ENCODE results near the gene CD247.
"Not testable (repeated sequence)": the region's sequence is repeated elsewhere in the genome, so short reads cannot be mapped to it uniquely, and the experiment has no call there.

CD247 gene

DNA sequence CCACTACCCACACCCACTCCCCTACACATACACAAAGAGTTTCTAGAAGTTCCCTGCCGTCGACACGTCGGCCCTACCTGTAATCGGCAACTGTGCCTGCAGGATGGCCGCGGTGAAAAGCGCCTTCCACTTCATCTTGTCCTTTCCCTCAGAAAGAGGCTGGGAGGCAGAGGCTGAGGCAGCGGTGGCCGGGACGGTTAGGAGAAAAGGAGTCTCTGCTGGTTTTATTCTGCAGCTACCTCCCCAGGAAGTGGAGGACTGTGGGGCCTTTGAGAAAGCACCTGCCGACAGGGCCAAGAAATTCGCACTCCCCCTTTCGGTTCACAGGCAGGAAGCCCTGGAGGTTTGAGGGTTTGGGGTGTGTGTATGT, at the start of gene CD247:
Gene CD247 (minus strand): TSS at position 199 of the 370 bp plus-strand sequence. CDS start 64 bp downstream, at position 135.
- peak; percentile 68 for DNase-seq (ENCODE audit: low read depth)

DNA sequence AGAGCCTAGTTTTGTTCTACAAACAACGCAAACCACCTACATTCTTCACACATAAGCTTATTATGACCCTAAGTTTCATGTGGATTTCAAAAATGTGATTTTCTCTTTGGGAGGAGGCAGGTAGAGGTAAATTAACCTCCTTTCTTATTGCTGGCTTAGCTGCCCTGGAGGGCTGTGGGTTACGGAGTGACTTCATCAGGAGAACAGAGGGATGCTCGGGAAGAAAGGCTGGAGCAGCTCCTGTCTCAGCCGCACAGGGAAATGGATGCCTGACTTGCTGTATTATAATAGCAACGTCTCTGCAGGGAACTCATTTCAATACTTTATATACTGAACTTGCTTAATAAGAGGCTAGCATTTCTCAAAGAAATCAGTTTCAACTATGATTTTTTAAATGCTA, 49.3 kb upstream of the CD247 start:
- DNase-seq (ENCODE audit: low read depth): no peak

DNA sequence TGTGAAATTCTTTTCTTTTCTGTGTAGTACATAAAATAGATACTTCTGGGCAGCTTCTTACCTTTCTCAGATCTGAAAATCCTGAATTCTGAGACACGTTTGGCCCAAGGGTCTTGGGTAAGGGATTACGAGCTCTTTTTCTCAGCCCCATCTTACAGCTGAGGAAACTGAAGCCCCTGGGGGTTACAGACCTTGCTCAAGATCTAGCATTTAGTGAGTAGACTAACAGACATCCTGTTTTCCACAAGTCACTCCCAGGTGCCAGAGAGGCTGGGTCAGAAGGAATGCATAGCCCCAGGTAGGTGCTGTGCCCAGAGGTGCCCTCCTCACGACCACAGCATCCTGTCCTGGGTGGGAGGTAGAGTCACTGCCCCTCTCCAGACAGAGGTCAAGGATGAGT, 48.4 kb upstream of the CD247 start:
- no peak for DNase-seq (ENCODE audit: low read depth)

DNA sequence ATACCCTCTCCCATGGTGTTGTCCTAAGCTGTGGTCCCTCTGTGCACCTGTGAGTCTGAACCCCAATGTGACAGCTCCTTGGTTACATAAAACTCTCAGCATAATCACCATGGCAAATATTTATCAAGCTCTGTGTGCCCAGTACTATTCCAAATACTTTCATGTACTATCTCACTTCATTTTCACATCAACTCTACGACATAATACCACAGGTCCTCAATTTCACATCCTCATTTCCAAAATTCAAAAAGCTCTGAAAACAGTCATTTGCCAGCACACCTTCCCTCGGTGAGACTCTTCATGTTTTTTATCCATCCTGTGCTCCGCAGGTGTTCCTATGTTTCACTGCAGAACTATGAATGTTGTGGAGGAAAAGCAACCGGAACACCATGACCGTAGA, 47.6 kb upstream of the CD247 start:
- no peak for DNase-seq (ENCODE audit: low read depth)

DNA sequence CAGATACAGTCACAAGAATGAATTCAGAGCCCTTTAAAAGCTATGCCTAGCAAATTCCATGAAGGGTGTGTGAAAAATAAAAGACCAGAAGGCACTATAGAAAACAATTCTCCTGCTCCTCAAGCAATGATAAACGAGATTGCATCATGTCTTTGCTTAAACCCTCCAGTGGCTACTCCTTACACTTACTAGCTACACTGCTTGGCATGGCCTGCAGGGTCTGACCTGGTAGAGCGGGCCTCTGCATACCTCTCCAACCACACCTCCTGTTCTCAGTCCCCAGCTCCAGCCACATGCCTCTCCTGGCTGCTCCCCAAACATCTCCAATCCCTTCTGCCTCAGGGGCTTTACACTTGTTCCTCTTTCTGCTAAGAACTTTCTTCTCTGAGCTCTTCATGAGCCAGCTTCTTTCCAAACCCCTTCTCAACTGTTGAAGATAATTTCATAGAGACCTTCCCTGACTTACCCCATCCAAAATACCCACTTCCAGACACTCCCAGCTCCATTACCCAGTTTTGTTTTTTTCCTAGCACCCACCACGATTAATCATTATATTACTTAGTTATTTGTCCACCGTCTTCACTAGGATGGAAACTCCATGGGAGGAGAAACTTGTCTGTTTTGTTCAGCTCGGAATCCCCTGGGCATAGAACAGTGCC, 46.4 kb upstream of the CD247 start:
- no peak for DNase-seq (ENCODE audit: low read depth)

DNA sequence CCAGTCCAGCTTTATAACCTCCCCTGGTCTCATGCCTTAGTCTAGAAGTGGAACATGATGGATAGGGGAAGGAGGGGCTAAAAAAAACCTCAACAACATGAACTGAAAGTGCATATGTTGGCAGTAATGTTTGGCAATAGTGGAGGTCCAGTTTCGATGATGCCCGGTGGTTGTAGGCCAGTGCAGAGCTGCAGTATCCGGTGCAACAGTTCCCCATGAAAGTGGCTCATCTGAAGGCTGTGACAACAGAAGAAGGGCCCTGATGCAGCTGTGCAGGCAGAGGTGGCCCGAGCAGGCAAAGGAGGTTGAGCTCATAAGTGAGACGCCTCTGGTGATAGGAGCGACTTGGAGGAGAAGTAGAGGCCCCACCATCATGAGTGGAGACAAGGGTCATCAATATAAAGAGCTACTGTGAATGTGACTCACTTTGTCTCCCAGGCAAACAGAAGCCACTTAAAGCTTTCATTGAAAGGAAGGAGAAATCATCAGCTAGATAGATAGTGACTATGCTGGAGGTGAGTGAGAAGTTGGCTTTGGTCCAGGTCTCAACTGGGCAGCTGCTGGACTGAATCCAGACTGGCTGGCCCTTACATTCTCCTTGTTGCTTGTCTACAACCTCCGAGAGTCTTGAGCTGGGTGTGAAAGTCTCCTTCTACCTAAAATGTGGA, 45.4 kb upstream of the CD247 start:
- no peak for DNase-seq (ENCODE audit: low read depth)

DNA sequence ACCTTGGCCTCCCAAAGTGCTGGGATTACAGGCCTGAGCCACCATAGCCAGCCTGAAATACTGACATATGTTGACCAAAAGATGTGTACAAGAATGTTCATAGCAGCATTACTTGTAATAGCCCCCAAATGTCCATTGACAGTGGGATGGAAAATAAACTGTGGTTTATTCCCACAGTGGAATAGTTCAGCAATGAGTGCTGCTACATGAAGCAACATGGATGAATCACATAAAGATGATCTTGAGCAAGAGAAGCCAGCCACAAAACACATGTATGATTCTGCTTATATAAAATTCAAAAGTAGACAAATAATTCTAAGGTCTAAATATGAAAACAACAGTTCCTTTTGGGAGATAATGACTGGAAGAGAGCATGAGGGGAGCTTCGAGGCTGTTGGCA, 44.4 kb upstream of the CD247 start:
- DNase-seq (ENCODE audit: low read depth): no peak

DNA sequence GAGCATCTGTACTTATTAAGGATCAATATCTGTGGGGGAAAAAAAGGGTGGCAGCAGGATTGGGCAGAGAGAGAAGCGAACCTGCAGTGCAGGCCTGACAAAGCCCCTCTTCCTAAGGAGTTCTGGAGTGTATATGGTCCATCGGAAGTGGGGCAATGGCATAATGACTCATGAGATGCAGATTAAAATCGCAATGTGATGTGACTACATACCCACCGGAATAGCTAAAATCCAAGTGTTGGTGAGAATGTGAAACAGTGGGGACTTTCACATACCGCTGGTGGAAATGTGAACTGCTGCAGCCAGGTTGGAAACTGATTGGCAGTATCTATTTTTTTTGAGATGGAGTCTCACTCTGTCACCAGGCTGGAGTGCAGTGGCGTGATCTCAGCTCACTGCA, 43.4 kb upstream of the CD247 start:
- DNase-seq (ENCODE audit: low read depth): no peak

DNA sequence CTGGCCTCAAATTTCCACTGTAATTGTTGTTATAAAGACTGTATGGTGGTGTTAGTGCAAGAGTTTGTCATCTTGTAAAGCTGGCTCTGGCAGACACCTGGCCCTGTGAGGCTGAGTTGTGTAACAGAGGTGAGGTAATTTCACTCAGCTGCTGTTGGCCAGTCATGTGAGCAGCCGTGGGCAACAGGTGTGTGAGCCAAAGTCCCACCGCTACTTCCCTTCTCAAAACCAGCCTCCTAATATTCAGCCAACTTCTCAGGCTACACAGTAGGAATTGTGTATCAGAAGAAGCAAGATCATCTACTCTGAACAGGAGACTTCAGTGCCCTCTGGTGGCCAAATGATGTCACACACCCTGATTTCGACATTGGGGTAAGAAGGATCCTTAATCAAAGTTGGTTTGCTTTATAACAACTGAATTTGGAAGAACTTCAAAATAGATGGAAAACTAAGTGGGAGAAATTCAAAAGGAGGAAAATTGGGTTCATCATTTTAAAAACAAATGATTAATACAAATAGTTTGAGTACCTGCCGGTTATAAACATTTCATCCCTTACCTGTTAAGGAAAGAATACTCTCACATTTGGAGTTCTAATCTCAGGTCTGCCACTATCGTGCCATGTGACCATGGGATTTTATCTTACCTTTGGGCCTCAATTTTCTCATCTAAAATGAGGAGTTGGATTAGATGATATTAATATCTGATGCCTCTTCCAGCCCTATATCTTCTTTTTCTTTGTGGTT, 37.8 kb upstream of the CD247 start:
- peak; percentile 63 for DNase-seq (ENCODE audit: low read depth)

DNA sequence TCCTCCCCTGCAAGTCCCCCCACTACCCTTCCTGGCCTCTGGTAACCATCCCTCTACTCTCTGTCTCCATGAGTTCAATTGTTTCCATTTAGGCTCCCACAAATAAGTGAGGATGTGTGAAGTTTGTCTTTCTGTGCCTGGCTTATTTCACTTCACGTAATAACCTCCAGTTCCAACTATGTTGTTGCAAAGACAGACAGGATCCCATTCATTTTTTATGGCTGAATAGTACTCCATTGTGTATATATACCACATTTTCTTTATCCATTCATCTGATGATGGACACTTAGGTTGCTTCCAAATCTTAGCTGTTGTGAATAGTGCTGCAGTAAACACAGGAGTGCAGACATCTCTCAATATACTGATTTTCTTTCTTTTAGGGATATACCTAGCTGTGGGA, 36.7 kb upstream of the CD247 start:
- DNase-seq (ENCODE audit: low read depth): not testable (repeated sequence)

DNA sequence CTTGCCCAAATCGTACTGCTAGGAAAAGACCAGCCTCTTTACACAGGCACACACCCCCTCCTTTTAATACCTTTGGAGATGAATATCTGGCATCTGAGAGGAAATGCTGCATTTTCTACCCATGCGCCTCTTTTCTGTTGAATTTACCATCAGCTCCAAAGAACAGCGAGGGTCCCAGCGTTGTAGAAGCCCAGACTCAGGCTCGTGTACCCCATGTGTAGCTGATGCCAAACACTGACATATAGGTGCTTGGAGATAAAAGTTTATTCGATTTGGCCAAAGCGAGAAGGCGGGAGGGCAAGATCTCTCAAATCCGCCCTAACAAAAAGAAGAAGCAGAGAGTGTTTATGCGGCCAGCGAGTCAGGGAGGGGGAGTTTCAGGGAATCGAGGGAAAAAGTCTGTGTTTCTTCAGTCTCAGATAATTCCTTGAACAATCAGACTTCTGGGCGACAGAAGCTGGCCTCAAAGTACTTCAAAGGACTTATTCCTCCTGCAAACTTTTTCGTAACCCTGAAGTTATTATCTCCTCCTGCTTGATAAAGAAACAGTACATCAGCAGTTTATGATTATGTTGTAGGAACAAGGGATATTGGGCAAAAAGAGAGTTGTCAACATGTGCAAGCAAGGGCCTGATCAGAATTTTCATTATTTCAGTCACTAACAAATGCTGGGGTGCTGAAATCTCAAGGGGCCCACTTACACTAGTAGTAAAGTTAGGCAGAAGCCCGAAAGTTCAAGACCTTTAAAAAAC, 35.9 kb upstream of the CD247 start:
- no peak for DNase-seq (ENCODE audit: low read depth)

DNA sequence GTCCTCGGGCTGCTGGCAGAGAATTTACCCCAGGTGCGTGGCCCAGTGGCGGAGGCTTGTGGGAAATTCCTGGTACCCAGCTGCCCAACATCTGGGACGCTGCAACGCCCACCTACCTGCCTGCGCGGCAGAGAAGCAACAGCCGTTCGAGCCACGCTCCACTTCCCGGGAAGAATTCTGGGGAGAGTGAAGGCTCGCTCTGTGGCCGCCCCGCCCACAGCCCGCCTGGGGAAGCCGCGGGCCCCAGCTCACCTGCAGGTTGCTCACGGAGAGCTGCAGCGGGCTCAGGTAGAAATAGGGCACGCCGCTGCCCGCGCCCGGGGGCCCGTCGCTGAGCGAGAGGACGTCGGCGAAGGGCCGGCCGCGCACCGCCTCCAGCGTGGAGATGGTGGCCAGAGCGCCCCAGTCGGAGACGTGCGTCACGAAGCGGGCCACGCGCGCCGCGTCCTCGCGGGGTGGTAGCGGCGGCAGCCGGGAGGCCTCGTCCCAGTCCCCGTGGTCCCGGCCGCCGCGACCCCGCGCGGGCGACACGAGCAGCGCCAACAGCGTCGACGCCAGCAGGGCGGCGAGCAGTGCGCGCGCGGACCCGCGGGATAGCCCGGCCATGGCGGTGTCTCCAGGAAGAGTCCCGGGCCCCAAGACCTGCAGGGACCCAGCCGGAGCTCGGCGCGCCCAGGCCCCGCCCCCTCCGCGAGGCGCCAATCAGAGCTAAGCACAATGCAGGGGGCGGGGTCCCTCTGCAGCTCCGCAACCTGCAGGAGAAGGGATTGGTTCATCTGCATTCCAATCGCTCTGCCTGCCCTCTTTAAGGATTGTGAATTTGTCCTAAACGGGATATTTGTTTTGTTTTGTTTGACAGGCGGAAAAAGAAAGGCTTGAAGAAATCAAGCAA, 35.1 kb upstream of the CD247 start, which contains the start of gene CREG1:
Gene CREG1 (minus strand): TSS at position 627 of the 892 bp plus-strand sequence.
- DNase-seq (ENCODE audit: low read depth): peak; percentile 78

DNA sequence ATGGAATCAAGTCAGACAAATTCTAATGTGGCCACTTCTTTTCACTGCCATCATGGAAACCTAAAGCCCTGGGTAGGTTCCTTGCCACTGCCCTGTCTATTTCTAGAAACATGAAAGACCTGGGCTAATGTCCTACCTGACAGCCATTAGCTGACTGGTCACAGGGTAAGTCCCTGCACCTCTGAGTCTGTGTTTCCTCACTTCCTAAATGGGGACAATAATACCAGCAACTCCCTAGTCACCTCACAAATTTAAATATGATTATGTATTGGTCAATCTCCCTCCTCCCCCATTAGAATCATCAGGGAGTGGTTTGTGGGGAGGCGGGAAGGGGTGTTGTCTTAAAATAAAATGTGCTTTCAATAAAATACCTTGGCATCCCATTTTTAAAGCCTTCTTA, 33.0 kb upstream of the CD247 start:
- no peak for DNase-seq (ENCODE audit: low read depth)

DNA sequence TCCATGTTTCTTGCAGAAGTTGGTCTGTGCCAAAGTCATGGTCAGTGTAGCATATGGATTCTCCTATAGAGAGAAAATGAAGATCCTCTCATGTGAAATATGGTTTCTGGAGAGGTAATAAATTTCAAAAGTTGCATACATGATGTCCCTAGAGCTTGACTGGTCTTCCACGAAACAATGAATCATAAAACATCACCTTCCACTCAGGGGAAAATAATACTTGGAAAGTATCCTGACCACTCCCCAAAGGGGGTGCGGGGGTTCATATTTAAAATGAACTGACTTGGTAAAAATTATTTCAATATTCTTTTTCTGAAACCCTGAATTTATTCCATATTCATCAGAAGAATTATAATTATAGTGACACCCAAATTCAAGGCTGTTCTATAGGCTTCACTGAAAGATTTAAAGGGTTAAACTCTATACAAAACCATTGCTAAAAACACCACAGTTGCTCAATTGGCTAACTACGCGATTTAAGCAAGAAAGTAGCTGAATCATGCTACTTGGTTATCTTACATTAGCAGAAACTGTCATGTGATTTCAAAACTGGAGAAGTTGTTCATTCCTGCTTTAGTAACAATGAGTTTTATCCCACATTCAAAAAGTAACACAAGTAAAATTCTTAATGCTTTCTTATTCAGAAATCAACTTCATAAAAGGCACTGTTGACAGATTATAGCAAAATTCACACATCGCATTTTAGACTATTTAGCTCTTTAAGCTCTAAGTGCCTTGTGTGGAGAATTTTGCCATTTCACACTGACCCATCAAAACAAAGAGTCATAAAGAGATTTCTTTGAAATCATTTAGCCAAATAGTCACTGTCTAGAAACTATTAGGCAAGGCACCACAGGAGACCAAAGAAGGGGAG, 30.0 kb upstream of the CD247 start:
- DNase-seq (ENCODE audit: low read depth): no peak

DNA sequence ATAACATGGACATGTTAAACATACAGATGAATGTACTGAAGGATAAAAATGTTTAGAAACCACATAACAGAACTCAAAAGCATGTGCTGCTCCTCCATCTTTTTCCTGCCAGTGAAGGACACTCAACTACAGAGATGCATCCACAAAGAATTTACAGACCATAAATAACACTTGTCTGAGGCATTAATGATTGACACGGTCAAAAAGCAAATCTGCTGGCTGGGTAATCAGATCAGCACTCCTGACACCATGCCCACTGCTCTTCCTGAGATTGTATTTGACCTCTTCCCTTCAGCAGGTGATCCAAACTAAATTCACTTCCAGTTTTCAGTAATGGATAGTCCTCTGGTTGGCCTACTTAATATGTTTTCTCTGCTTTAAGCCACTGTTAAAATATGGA, 28.6 kb upstream of the CD247 start:
- DNase-seq (ENCODE audit: low read depth): no peak

DNA sequence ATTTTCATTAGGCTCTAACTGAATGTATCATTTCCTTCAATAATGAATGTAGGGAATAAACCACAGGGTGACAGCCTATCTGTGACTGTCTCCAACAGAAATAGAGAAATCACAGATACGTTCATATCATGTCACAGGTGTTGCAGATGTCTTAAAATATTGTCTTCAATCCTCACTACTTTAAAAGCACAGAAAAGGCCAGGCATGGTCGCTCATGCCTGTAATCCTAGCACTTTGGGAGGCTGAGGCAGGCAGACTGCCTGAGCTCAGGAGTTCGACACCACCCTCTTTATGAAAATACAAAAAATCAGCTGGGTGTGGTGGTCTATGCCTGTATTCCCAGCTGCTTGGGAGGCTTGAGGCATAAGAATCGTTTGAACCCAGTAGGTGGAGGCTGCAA, 27.0 kb upstream of the CD247 start:
- no peak for DNase-seq (ENCODE audit: low read depth)

DNA sequence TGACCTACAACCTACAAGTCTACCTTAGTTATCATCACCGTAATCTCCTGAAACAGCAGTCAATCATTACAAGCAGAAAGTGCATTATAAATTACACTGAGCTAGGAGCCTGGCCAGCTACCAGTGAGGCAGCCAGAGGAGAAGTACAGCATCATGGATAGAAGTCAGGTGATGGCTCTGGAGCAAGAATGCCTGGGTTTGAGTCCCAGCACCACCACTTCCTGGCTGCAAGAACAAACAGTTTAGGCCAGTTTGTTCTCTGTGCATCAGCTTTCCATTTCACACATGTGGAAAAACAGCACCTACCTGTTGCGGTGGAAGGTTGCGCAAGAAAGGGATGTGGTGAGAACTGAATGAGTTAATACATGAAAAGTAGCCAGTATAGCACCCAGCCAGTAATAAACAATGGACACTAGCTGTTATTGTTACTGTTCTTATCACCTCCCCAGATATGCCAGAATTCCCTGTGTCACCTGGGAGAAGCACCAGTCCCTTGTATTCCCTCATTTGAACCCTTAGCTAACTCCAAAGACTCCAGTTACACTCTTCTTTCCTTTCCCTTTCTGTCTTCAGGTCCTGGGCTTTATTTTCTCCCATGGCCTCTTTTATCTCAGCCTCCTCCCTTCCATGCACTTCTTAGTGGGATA, 26.2 kb upstream of the CD247 start:
- no peak for DNase-seq (ENCODE audit: low read depth)

DNA sequence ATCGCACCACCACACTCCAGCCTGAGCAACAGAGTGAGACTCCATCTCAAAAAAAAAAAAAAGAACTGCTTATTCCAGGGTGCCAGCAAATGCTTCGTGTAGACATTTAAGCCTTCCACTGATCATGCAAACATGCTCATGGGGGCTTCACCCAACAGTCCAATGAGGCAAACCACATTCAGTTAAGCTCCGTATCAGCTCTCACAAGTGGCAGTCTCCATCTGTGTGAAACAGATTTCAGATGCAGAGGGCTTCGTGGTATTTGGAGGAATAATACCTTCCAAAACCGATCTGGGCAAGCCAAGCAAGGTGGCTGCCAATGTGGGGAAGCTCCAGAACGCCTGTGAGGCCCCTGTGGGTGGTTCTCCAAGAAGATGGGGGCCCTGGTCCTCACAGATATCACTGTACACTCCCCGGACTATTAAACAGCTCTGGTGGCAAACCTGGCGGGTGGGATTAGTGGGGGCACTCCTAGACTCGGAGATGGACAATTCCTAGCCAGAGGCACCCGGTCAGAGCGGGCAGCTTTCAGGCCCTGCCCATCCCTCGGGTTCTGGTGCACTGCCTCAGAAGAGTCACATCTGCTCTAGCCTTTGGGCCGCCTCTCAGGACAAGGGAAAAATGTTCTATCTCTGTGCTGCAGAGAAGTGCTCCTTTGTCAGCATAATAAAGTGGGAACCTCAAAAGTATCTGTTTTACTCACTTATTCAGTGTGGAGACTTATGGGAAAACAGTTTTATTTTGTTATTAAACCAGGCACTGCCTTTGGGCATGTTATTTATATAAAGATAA, 25.1 kb upstream of the CD247 start:
- DNase-seq (ENCODE audit: low read depth): no peak

Measured in activated gamma-delta T cell treated with anti-CD3 and anti-CD28 coated beads, Interleukin-2, amount 50 U/mL, for 16 hours (primary cell).